Panc1 (cell line): Measurements from ENCODE around the gene TRIM15. TPM values are rescaled to one million over a fixed set of nuclear protein-coding genes. Genes with fewer than 3 reads are reported as not detected.
A peak's percentile ranks its signal among the peaks of the same experiment; 100 is the strongest.

Source experiments
- ATAC-seq: fragments of 200-7000 bp; cut with Tn5 transposase; 2 replicates; pipeline ENCODE4 v1.9.1; 2020; ENCODE audit warnings: mild to moderate bottlenecking, moderate library complexity
- BruUV-seq: library from RNA; stranded (reverse); fragments of 400-500 nt; replicated peaks from 2 replicates; lab custom pipeline; 2021; lab: Mats Ljungman, UMichigan
- CTCF ChIA-PET: fragments of 300-600 bp; sonication (Branson Sonifier 250); formaldehyde crosslinking; loops from one replicate; lab custom pipeline; 2022; ENCODE audit warnings: antibody characterized with exemption; lab: Charles Lee
- POLR2A ChIA-PET: fragments of 300-600 bp; sonication (Branson Sonifier 250); formaldehyde crosslinking; loops from one replicate; lab custom pipeline; 2022; ENCODE audit warnings: antibody characterized with exemption; lab: Charles Lee
- DNase-seq: peaks from one replicate; pipeline ENCODE4 v3.0.0-alpha.2; 2010; ENCODE audit warnings: low read depth, low spot score
- H3K27ac ChIP-seq: 2 replicates; pipeline ENCODE4 v1.5.1; 2011; ENCODE audit warnings: mild to moderate bottlenecking, low read length, inconsistent platforms
- H3K27me3 ChIP-seq: fragments of 200-500 bp; sonication (Bioruptor generic); 2 replicates; pipeline ENCODE4 v1.6.0; 2014; ENCODE audit warnings: low read length, inconsistent platforms; ENCODE audit not compliant: control insufficient read depth, insufficient read depth
- H3K36me3 ChIP-seq: fragments of 200-500 bp; sonication (Bioruptor generic); 2 replicates; pipeline ENCODE4 v1.5.1; 2014; ENCODE audit warnings: inconsistent platforms, mild to moderate bottlenecking, low read length, moderate library complexity; ENCODE audit not compliant: control insufficient read depth, insufficient read depth
- H3K4me1 ChIP-seq: 2 replicates; pipeline ENCODE4 v1.5.1; 2011; ENCODE audit warnings: inconsistent platforms, mild to moderate bottlenecking, low read length, moderate library complexity; ENCODE audit not compliant: control insufficient read depth, insufficient read depth
- H3K4me3 ChIP-seq, 2 experiments: 2 replicates each; pipeline ENCODE4 v1.5.1; 2011 to 2012; ENCODE audit warnings: low read depth in 2 of 2, low read length in 2 of 2, mild to moderate bottlenecking in 2 of 2, inconsistent platforms in 1 of 2, moderate library complexity in 1 of 2
- H3K9me3 ChIP-seq: fragments of 200-500 bp; sonication (Bioruptor generic); 2 replicates; pipeline ENCODE4 v1.5.1; 2014; ENCODE audit warnings: low read depth, mild to moderate bottlenecking, inconsistent platforms, low read length, moderate library complexity; ENCODE audit not compliant: control insufficient read depth, insufficient read depth
- POLR2AphosphoS5 ChIP-seq: IDR thresholded peaks from 2 replicates; pipeline ENCODE4 v1.6.1; 2012; ENCODE audit warnings: mild to moderate bottlenecking, low read depth, low read length, moderate library complexity
- SIN3A ChIP-seq: IDR thresholded peaks from 2 replicates; pipeline ENCODE4 v1.6.1; 2012; ENCODE audit warnings: low read depth, mild to moderate bottlenecking, low read length, moderate library complexity, borderline replicate concordance; ENCODE audit not compliant: insufficient read depth
- TCF7L2 ChIP-seq: IDR thresholded peaks from 2 replicates; pipeline ENCODE4 v1.6.1; 2011; ENCODE audit warnings: mild to moderate bottlenecking, low read depth, low read length, inconsistent platforms
- in situ Hi-C: cut with HindIII; loops from 2 replicates; pipeline ENCODE4 v1.10.0; 2016; ENCODE audit warnings: low sequenced_read_pairs, low pct_unique_long_range_greater_than_20kb
- intact Hi-C: fragments of 100-400 bp; cut with micrococcal nuclease; formaldehyde crosslinking; loops from one replicate; pipeline ENCODE4 v1.10.0; 2022; ENCODE audit not compliant: unreplicated experiment
- total RNA-seq: library from RNA; stranded (reverse); gene quantifications from one replicate; pipeline ENCODE4 v1.2.1, GENCODE V29; 2021; ENCODE audit not compliant: unreplicated experiment
- TF ChIP-seq, protein P1 (sequence below), 2 experiments: IDR thresholded peaks; 2 replicates each; pipeline ENCODE4 v1.6.1; 2011 to 2012; ENCODE audit warnings: low read depth in 2 of 2, control low read depth in 1 of 2, low read length in 1 of 2, mild to moderate bottlenecking in 1 of 2, moderate library complexity in 1 of 2; ENCODE audit not compliant: insufficient read depth in 1 of 2
- TF ChIP-seq, protein P2 (sequence below): fragments of 450-650 bp; IDR thresholded peaks from 2 replicates; pipeline ENCODE4 v1.5.1; 2017; ENCODE audit warnings: mild to moderate bottlenecking

Gene TRIM15
- total RNA-seq, 1 experiment from 2014 or later, result 0.13 TPM

DNA sequence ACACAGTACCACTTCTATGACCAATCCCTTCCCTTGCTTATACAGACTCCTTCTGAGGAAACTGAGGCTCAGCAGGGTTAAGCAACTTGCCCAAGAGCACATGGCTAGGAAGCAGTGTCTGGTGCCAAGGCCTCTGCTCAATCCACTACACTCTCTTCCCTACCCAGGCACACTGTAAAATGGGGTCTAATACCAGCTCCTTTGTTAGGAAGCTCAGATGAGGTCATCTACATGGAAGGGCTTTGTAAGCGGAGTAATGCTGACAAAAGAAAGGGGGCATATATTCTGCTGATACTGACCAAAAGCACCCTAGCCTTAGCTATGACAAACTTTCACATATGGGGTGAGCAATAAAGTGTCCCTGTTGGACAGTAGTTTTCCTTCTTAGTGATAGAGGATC is 40.8 kb downstream of the TRIM15 start:
- POLR2A ChIA-PET, result no interaction called here
- H3K27ac ChIP-seq, result no peak overlapping the region
- ATAC-seq, result no peak
- peaks cover 16% of the 10 kb centered on the region for H3K4me1 ChIP-seq
- TF ChIP-seq, protein P1, sequence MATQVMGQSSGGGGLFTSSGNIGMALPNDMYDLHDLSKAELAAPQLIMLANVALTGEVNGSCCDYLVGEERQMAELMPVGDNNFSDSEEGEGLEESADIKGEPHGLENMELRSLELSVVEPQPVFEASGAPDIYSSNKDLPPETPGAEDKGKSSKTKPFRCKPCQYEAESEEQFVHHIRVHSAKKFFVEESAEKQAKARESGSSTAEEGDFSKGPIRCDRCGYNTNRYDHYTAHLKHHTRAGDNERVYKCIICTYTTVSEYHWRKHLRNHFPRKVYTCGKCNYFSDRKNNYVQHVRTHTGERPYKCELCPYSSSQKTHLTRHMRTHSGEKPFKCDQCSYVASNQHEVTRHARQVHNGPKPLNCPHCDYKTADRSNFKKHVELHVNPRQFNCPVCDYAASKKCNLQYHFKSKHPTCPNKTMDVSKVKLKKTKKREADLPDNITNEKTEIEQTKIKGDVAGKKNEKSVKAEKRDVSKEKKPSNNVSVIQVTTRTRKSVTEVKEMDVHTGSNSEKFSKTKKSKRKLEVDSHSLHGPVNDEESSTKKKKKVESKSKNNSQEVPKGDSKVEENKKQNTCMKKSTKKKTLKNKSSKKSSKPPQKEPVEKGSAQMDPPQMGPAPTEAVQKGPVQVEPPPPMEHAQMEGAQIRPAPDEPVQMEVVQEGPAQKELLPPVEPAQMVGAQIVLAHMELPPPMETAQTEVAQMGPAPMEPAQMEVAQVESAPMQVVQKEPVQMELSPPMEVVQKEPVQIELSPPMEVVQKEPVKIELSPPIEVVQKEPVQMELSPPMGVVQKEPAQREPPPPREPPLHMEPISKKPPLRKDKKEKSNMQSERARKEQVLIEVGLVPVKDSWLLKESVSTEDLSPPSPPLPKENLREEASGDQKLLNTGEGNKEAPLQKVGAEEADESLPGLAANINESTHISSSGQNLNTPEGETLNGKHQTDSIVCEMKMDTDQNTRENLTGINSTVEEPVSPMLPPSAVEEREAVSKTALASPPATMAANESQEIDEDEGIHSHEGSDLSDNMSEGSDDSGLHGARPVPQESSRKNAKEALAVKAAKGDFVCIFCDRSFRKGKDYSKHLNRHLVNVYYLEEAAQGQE (IDR thresholded peaks at IDR 0.05; ENCODE audit: insufficient read depth in 1 of 2, low read depth in 2 of 2, low read length in 1 of 2), result no peak
- TF ChIP-seq TCF7L2 (no peak), POLR2AphosphoS5 (no peak), SIN3A (no peak)
- TF ChIP-seq, protein P2, sequence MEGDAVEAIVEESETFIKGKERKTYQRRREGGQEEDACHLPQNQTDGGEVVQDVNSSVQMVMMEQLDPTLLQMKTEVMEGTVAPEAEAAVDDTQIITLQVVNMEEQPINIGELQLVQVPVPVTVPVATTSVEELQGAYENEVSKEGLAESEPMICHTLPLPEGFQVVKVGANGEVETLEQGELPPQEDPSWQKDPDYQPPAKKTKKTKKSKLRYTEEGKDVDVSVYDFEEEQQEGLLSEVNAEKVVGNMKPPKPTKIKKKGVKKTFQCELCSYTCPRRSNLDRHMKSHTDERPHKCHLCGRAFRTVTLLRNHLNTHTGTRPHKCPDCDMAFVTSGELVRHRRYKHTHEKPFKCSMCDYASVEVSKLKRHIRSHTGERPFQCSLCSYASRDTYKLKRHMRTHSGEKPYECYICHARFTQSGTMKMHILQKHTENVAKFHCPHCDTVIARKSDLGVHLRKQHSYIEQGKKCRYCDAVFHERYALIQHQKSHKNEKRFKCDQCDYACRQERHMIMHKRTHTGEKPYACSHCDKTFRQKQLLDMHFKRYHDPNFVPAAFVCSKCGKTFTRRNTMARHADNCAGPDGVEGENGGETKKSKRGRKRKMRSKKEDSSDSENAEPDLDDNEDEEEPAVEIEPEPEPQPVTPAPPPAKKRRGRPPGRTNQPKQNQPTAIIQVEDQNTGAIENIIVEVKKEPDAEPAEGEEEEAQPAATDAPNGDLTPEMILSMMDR, result no peak
- in situ Hi-C loops (no loop called here), intact Hi-C loops (no loop called here)
- TSS peak; percentile 40 for BruUV-seq
- H3K27me3 ChIP-seq, result no peaks in the 10 kb centered on the region
- no peak for DNase-seq
- H3K9me3 ChIP-seq, result no peaks in the 10 kb centered on the region
- H3K4me3 ChIP-seq, result no peak overlapping the region
- peaks cover 8% of the 10 kb centered on the region; the same call in 1 of the 2 replicates for H3K36me3 ChIP-seq
- CTCF ChIA-PET, result no interaction called here

DNA sequence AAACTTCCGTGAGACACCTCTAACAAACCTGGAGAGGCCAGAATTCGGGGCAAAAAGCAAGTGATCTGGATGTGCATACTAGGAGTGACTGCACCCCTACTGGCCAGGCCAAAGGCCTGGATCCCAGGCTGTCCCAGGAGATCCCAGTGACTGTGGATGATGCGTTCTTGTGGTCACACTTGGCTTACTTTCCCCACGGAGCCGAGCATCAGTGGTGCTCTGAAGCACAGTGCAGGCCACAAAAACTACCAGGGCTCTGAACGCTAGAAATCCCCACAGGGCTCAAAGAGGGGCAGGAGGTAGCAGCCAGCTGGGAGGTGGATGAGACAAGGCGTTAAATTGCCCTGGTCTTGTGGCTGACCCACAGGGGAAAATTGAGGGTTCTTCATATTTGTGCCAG is 42.8 kb downstream of the TRIM15 start:
- no peaks in the 10 kb centered on the region for H3K27me3 ChIP-seq
- in situ Hi-C loops, result no loop called here
- no TSS peak for BruUV-seq
- H3K27ac ChIP-seq, result no peak overlapping the region
- H3K4me3 ChIP-seq, result no peak overlapping the region
- peaks cover 25% of the 10 kb centered on the region for H3K4me1 ChIP-seq
- TF ChIP-seq, protein P1 (IDR thresholded peaks at IDR 0.05; ENCODE audit: insufficient read depth in 1 of 2, low read depth in 2 of 2, low read length in 1 of 2), result no peak
- TF ChIP-seq, protein P2, result no peak
- TF ChIP-seq POLR2AphosphoS5 (no peak), SIN3A (no peak), TCF7L2 (no peak)
- peak; percentile 46; the same call in 1 of the 2 replicates for ATAC-seq
- no peak for DNase-seq
- H3K9me3 ChIP-seq, result no peaks in the 10 kb centered on the region
- intact Hi-C loops, result no loop called here
- CTCF ChIA-PET, result interaction anchor here (0.6 kb wide), 1 partner anchor 75 kb away, joined by 4 read pairs; no protein-coding TSS in a partner anchor
- POLR2A ChIA-PET, result no interaction called here
- H3K36me3 ChIP-seq, result peaks cover under 1% of the 10 kb centered on the region
